HG02759 (cell line): ENCODE measurements around the gene MRTFB.
"Not testable (repeated sequence)": the region's sequence is repeated elsewhere in the genome, so short reads cannot be mapped to it uniquely, and the experiment has no call there.

Experiments
- ATAC-seq: cut with Tn5 transposase; IDR thresholded peaks from one replicate; pipeline ENCODE4 v1.9.1; 2021; ENCODE audit warnings: mild to moderate bottlenecking, moderate library complexity; ENCODE audit not compliant: unreplicated experiment

MRTFB gene

DNA sequence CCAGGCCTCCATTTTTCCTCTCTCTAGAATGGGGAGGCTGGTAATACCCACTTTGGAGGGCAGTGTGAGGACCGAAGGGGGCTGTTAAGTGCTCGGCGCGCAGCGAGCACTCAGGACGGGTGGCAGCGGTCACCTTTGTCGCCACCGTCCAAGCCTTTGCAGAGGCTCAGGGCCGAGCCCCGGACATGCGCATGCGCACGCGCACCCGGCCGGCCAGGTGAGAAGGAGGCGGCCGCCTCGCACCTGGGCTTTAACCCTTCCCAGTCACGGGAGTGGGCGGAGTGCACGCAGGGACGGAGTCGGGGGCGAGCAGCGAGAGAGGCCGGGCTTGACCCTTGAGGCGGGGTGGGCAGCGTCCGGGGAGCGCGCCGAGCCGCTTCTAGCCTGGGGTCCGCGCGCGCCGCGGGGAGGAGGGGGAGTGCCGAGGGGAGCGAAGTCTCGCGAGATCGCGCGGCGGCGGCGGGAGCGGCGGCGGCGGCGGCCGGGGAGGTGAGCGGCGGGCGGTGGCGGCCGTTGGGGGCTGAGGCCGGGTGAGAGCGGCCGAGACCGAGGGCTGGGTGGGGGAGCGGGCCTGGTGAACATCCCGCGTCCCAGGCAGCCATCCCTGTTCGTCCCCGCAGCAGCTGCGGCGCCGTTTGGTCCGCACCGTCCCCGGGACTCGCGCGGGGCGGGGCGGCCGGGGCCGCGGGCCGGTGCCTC is at the start of gene MRTFB:
Gene MRTFB, plus strand, starts transcription at position 443 of the 699 bp plus-strand sequence. CDS start 69,288 bp downstream, outside the sequence.
- peak; percentile 90 for ATAC-seq

DNA sequence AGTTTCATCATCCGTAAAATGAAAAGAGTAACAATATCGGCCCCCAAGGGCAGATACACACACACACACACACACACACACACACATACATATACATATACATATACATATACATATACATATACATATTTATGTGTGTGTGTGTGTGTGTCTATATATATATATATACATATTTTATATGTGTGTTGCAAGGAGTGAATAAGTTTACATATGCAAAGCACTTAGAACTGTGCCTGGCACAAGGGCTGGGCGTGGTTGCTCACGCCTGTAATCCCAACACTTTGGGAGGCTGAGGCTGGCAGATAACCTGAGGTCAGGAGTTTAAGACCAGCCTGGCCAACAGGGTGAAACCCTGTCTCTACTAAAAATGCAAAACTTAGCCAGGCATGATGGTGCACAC is 47.6 kb upstream of the MRTFB start:
- not testable (repeated sequence) for ATAC-seq

GRCh38 chr16:14024283-14024682 is 46.8 kb upstream of the MRTFB start:
- ATAC-seq = no peak

DNA sequence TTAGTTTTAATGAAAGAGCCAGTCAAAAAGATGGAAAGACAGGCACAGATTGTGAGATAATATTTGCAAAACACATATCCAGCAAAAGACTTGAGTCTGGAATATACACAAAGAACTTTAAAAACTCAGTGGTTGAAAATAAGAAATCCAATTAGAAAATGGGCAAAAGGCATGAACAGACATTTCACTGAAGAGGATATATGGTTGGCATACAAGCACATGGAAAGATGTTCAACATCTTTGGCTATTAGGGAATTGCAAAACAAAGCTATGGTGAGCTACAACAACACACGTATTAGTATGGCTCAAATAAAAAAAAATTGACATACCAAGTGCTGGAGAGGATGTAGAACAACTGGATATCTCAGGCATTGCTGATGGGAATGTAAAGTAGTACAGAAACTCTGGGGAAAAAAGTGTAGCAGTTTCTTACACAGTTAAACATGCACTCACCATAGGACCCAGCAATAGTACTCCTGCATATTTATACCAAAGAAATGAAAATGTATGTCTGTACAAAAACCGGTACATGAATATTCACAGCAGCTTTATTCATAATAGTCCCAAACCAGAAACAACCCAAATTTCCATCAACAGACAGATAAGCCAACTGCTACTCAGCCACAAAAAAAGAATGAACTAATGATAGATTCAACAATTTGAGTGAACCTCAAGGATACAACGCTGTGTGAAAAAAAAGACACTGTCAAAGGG is 44.4 kb upstream of the MRTFB start:
- ATAC-seq = no peak

DNA sequence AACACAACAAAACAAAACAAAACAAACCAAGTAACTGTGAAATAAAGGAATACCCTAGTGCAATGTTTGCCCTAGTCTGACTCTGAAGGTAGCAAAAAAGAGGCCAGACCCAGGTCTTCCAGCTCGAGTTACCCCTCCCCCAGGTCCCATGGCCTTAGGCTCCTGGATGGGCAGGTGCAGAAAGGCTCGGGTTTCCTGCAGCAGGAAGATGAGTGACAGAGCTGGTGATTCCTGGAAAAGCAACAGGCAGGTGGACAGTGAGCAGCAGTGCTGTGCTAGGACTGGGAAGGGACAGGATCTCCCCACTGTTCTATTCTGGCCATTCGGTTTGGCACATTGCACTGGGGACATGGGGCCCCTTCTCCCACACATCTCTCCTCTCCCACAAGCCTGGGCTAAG is 42.9 kb upstream of the MRTFB start:
- no peak for ATAC-seq

GRCh38 chr16:14029658-14030057 is 41.5 kb upstream of the MRTFB start:
- no peak for ATAC-seq

DNA sequence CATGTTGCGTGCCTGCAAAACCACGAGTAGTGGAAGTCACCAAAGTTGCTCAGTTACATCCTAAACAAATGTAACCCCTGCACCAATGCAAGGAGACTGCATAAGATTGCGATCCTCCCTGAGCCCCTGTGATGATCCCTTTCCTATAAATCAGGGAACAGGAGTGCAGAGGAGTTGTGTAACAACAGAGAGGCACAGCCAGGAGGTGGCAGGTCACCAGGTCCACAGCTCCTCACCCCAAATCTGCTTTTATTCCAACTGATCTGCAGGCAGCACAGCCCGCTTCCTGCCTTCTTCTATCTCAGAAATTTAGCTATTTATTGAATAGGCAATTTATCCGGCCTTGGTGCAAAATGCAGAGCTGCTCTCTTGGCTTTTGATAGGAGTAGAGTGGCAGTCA is 36.0 kb upstream of the MRTFB start:
- no peak for ATAC-seq

DNA sequence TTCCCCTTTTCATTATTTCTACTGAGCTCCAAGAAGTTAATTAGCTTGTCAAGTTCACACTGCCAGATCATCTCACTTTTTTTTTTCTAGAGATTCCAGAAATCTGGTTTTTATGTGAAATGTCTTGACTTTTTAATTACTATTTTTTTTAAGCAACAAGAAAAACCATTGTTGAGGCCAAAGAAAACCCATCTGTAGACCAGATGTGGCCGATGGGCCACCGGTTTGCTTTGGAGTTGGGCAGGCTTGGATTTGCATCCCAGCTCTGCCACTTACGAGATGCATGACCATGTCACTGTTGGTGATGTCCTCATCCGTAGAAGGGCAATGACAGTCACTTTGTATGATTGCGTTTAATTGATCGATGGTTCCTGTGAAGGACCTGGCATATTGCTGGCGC is 34.2 kb upstream of the MRTFB start:
- ATAC-seq = no peak

DNA sequence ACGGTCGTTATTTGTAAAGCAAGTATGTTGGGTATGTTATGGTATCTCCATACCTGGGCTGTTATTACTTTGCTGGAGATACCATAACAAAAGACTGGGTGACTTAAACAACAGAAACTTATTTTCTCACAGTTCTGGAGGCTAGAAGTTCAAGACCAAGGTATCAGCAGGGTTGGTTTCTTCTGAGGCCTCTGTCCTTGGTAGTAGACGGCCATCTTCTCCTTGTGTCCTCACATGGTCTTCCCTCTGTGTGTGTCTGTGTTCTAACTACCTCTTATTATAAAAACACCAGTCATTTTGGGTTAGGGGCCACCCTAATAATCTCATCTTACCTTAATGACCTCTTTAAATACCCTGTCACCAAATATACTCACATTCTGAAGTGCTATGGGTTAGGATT is 33.2 kb upstream of the MRTFB start:
- no peak for ATAC-seq

- ATAC-seq = no peak
Observed at GRCh38 chr16:14041164-14041563, 30.0 kb upstream of the MRTFB start.

DNA sequence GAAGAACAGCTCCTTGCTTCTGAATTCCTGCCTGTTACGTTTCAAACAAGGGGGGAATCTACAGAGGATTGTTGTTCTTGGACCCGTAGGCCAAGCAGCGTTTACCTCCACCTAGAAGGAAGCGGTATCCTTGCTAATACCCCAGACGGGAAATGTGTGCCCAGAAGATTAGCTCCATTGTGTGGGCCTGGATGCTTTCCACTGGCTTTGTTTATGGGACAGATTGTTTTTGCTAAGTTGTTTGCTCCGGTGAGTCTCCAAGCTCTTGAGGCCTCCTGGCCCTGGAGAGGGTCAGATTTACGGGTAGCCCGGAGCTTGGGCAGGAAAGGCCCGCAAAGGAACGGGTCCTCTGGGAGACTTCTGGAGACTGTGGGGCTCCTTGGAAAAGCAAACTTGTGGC is 28.4 kb upstream of the MRTFB start:
- no peak for ATAC-seq

DNA sequence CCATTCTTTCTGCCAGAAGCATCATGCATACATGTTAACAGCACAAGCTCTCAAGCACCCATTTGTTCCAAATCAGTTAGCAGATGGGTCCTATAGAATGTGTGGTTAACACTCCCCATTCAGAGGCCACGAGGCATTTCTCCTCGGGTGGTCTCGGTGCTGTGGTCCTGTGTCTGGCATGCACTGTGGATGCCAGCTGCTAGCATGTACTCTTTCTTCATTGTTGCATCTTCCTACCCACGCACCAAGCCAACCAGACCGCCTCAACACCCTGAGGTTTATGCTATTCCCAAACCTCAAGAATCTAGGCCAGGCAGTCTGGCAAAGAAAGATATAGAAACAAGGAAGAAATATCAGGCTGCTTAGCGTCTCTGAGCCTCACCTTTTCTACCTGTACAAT is 27.8 kb upstream of the MRTFB start:
- ATAC-seq = no peak

DNA sequence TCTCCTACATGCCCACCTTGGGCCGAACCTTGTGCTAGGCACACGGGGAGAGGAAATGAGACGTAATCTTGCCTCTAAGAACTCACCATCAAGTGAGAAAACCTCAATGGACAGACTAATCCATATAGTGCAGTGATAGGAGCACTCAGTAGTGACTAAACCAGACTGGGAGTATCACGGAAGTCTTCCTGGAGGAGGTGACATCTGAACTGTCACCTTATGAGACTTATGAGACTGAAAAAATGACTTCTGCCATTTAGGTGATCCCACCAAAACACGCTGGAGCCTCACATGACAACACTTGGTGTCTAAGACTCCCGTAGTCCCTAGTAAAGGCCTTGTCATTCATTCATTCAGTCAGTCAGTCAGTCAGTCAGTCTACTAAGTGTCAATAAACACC is 27.3 kb upstream of the MRTFB start:
- no peak for ATAC-seq

GRCh38 chr16:14047121-14047859 is 23.8 kb upstream of the MRTFB start:
- not testable (repeated sequence) for ATAC-seq

- ATAC-seq = no peak
Observed at GRCh38 chr16:14050291-14051027, 20.7 kb upstream of the MRTFB start.

- no peak for ATAC-seq
Observed at GRCh38 chr16:14051103-14051729, 19.9 kb upstream of the MRTFB start.

- no peak for ATAC-seq
Observed at GRCh38 chr16:14056970-14057369, 14.1 kb upstream of the MRTFB start.

- ATAC-seq = no peak
Observed at GRCh38 chr16:14057878-14058382, 13.2 kb upstream of the MRTFB start.

GRCh38 chr16:14061732-14062259 is 9.3 kb upstream of the MRTFB start:
- ATAC-seq = no peak

- no peak for ATAC-seq
Observed at GRCh38 chr16:14062261-14062660, 8.9 kb upstream of the MRTFB start.
